Measurements from ENCODE around the gene TRABD2B. TPM values are rescaled to one million over a fixed set of nuclear protein-coding genes. Genes with fewer than 3 reads are reported as not detected.

Gene TRABD2B
- total and polyA plus RNA-seq, 2 donors from 2014 or later = 19.8 to 62.0 TPM

DNA sequence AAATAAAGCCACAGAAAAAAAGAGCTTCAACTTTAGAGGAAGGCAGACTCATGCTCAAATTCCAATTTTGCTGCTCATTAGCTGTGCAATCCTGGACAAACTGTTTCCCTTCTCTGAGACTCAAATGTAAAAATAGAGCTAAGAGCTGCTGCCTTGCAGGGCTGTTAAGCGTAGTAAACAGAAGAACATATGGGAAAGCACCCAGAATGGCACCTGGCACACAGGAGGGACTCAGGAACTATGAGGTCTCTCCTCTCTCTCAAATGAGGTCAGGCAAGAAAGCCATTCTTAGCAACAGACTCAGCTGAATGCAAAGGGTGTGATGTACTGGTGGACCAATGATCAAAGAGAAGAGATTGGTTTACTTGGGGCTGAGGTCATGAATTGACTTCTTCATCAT lies 61.3 kb downstream of the TRABD2B start:
- FAIRE-seq = no peak
- H3K27ac ChIP-seq (ENCODE audit: low read depth in 2 of 2, low read length in 2 of 2) = no peak overlapping the region
- intact Hi-C loops (cut with DNase I) = no loop called here
- peaks cover 0 to 39% (median 19%) of the 10 kb centered on the region in 3 donors for H3K4me1 ChIP-seq (ENCODE audit: control insufficient read depth in 2 of 3, insufficient read depth in 2 of 3, low read depth in 1 of 3, low read length in 3 of 3)
- H3K4me3 ChIP-seq (ENCODE audit: low read length in 3 of 3) = no peak overlapping the region
- DNase-seq = peak in 1 of 5 donors; percentile 1
- TF ChIP-seq, protein P1, sequence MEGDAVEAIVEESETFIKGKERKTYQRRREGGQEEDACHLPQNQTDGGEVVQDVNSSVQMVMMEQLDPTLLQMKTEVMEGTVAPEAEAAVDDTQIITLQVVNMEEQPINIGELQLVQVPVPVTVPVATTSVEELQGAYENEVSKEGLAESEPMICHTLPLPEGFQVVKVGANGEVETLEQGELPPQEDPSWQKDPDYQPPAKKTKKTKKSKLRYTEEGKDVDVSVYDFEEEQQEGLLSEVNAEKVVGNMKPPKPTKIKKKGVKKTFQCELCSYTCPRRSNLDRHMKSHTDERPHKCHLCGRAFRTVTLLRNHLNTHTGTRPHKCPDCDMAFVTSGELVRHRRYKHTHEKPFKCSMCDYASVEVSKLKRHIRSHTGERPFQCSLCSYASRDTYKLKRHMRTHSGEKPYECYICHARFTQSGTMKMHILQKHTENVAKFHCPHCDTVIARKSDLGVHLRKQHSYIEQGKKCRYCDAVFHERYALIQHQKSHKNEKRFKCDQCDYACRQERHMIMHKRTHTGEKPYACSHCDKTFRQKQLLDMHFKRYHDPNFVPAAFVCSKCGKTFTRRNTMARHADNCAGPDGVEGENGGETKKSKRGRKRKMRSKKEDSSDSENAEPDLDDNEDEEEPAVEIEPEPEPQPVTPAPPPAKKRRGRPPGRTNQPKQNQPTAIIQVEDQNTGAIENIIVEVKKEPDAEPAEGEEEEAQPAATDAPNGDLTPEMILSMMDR (IDR thresholded peaks at IDR 0.05; ENCODE audit: borderline replicate concordance, extremely low read depth, insufficient read depth) = no peak
- no peak overlapping the region for H3K9ac ChIP-seq (ENCODE audit: low read length in 3 of 3)
- H3K27me3 ChIP-seq (ENCODE audit: control insufficient read depth, insufficient read depth, low read length) = no peaks in the 10 kb centered on the region
- H3K9me3 ChIP-seq (ENCODE audit: control insufficient read depth in 2 of 3, insufficient read depth in 1 of 3, low read length in 3 of 3) = peaks cover 0 to 2% (median 0%) of the 10 kb centered on the region in 3 donors
- no peaks in the 10 kb centered on the region for H3K36me3 ChIP-seq (ENCODE audit: control insufficient read depth in 2 of 3, insufficient read depth in 3 of 3, low read length in 3 of 3)

DNA sequence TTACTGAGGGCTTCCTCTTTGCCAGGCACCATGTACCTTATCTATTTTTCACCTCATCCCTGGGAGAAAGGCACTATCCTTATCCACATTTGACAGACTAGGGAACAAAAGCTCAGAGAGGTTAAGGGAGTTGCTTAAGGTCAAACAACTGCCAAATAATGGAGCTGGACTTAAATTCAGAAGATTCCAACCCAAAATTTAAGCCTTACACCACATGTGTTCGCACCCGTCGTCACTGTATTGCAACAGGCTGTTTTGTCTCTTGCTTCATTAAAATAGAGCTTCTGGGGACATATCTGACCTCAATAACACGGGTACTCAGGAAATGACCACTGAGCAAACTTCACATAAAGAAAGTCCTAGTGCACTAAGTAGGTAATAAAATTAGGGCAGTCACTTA lies 62.0 kb downstream of the TRABD2B start:
- Histone ChIP-seq H3K9ac (ENCODE audit: low read length in 3 of 3) (no peak overlapping the region), H3K4me3 (ENCODE audit: low read length in 3 of 3) (no peak overlapping the region), H3K9me3 (ENCODE audit: control insufficient read depth in 2 of 3, insufficient read depth in 1 of 3, low read length in 3 of 3) (peaks cover 0 to 2% (median 0%) of the 10 kb centered on the region in 3 donors), H3K36me3 (ENCODE audit: control insufficient read depth in 2 of 3, insufficient read depth in 3 of 3, low read length in 3 of 3) (no peaks in the 10 kb centered on the region), H3K27ac (ENCODE audit: low read depth in 2 of 2, low read length in 2 of 2) (no peak overlapping the region), H3K4me1 (ENCODE audit: control insufficient read depth in 2 of 3, insufficient read depth in 2 of 3, low read depth in 1 of 3, low read length in 3 of 3) (peaks cover 0 to 32% (median 16%) of the 10 kb centered on the region in 3 donors), H3K27me3 (ENCODE audit: control insufficient read depth, insufficient read depth, low read length) (no peaks in the 10 kb centered on the region)
- intact Hi-C loops (cut with DNase I) = no loop called here
- peak in 1 of 5 donors; percentile 8 for DNase-seq
- FAIRE-seq = no peak
- TF ChIP-seq, protein P1 (IDR thresholded peaks at IDR 0.05; ENCODE audit: borderline replicate concordance, extremely low read depth, insufficient read depth) = no peak

DNA sequence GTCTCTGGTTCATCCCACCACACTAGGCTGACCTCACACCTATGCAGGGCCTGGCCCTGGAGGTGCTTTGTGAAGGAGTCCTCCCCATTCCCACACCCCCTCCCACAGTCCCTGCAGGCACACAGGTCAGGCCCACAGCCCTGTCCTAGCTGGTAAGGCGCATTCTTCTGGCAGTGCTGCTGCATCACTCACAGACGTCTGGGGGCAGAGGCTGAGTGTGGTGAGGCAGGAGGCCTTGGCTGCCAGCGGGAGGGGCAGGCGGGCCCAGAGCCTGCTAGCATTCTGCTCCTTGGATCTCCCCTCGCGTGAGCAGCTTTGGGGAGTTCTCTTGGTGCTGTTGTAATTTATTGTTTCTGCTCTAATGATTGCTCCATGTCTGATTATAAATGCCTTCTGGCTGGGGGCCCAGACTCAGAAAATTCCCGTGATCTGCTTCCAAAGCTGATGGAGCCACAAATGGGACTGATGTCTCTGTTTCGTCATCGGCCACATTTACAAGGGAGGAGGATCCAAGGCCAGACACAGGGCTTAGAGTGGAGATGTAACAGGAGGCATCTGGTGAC lies 62.9 kb downstream of the TRABD2B start:
- intact Hi-C loops (cut with DNase I) = no loop called here
- TF ChIP-seq, protein P1 (IDR thresholded peaks at IDR 0.05; ENCODE audit: borderline replicate concordance, extremely low read depth, insufficient read depth) = no peak
- Histone ChIP-seq H3K9me3 (ENCODE audit: control insufficient read depth in 2 of 3, insufficient read depth in 1 of 3, low read length in 3 of 3) (peaks cover 0 to 2% (median 0%) of the 10 kb centered on the region in 3 donors), H3K27me3 (ENCODE audit: control insufficient read depth, insufficient read depth, low read length) (no peaks in the 10 kb centered on the region), H3K4me3 (ENCODE audit: low read length in 3 of 3) (no peak overlapping the region), H3K36me3 (ENCODE audit: control insufficient read depth in 2 of 3, insufficient read depth in 3 of 3, low read length in 3 of 3) (no peaks in the 10 kb centered on the region), H3K27ac (ENCODE audit: low read depth in 2 of 2, low read length in 2 of 2) (peak overlapping the region in 1 of 2 donors; percentile 18), H3K4me1 (ENCODE audit: control insufficient read depth in 2 of 3, insufficient read depth in 2 of 3, low read depth in 1 of 3, low read length in 3 of 3) (peaks cover 0 to 27% (median 19%) of the 10 kb centered on the region in 3 donors), H3K9ac (ENCODE audit: low read length in 3 of 3) (no peak overlapping the region)
- FAIRE-seq (no peak), DNase-seq (peak; percentile 72 to 93 (median 75))

Data from kidney (tissue), 14 donors.